Skin of body (tissue), 2 donors: ENCODE measurements around the gene CMC4. TPM values are rescaled to one million over a fixed set of nuclear protein-coding genes. Genes with fewer than 3 reads are reported as not detected.

Experiments
- DNase-seq: peaks from one replicate; lab custom pipeline; 2025; lab: John Stamatoyannopoulos, UW
- total RNA-seq: library from RNA; depleted of rRNA; stranded (reverse); fragments of >200 nt; gene quantifications from one replicate; pipeline ENCODE4 v1.2.3, GENCODE V29; 2014

CMC4 gene
- total RNA-seq, 1 donor from 2014 or later: 6.1 TPM

GRCh38 chrX:155054255-155054654 is 16.7 kb downstream of the CMC4 start:
- DNase-seq: no peak

- no peak for DNase-seq
Measured at GRCh38 chrX:155053656-155054055, 17.3 kb downstream of the CMC4 start.

- no peak for DNase-seq
Measured at GRCh38 chrX:155052738-155053498, 18.0 kb downstream of the CMC4 start.

- no peak for DNase-seq
Measured at GRCh38 chrX:155048977-155049619, 21.8 kb downstream of the CMC4 start.

- no peak for DNase-seq
Measured at GRCh38 chrX:155046811-155047528, 24.0 kb downstream of the CMC4 start.

GRCh38 chrX:155046129-155046810 is 24.7 kb downstream of the CMC4 start:
- no peak for DNase-seq

- DNase-seq: no peak
Measured at GRCh38 chrX:155035688-155036087, 35.2 kb downstream of the CMC4 start.

GRCh38 chrX:155031657-155032056 is 39.3 kb downstream of the CMC4 start:
- DNase-seq: no peak

GRCh38 chrX:155028877-155029291 is 42.1 kb downstream of the CMC4 start:
- no peak for DNase-seq

- DNase-seq: no peak
Measured at GRCh38 chrX:155028129-155028528, 42.8 kb downstream of the CMC4 start.

GRCh38 chrX:155027509-155028066 is 43.3 kb downstream of the CMC4 start:
- peak; percentile 50 for DNase-seq

GRCh38 chrX:155026727-155027508 is 44.0 kb downstream of the CMC4 start, which contains the start of gene FUNDC2:
Gene FUNDC2, plus strand, starts transcription at chrX:155026844. Its CDS starts 95 bp downstream, at chrX:155026939.
- peak; percentile 94 for DNase-seq

GRCh38 chrX:155026420-155026726 is 44.6 kb downstream of the CMC4 start:
- DNase-seq: no peak

- DNase-seq: no peak
Measured at GRCh38 chrX:155023907-155024833, 46.8 kb downstream of the CMC4 start.

GRCh38 chrX:155022585-155022984 is 48.4 kb downstream of the CMC4 start, which contains the start of gene F8:
Gene F8, minus strand, starts transcription at chrX:155022723. Its CDS starts 171 bp downstream, at chrX:155022552.
- DNase-seq: no peak

- DNase-seq: no peak
Measured at GRCh38 chrX:155020591-155020990, 50.3 kb downstream of the CMC4 start.
